ENCODE results near the gene PRMT5.
A peak's percentile ranks its signal among the peaks of the same experiment; 100 is the strongest.

DNA sequence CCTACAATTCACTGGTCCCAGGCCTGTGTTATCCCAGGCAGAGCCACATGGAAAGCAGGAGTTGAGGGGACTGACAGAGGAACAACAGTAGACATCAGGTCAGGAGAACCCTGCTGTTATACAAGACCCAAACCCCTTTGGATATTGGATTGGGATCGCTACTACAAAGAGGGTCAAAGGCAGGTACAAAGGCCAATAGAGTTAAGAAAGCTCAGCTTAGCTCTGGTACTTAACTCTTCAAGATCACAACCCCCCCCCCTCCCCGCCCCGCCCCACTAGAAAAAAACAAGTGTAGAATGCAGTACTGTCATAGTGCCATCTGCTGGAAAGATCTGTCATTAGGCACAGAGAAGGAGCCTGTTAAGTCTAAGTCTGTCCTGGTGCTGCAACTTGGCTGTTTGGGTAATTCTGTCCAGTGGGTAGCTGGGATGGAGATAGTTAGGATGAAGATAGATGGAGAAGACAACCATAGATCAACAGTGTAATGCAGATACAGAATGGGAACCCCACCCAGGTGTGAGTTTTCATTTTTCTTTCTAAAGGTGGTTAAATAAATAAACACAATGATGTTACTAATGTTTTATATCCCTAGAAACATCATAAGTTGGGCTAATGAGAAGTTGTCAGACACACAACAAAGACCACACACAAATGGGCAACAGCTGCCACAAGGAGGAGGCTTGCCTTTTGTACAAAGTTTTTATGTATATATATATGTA lies 28.9 kb downstream of the PRMT5 start:
- TF ChIP-seq CTCF (conservative IDR thresholded peaks at IDR 0.05) (peak; percentile 75), ZFX (IDR thresholded peaks at IDR 0.05) (no peak)
